ENCODE measurements around the gene WASF2. TPM values are rescaled to one million over a fixed set of nuclear protein-coding genes. Genes with fewer than 3 reads are reported as not detected.
"Not testable (repeated sequence)": the region's sequence is repeated elsewhere in the genome, so short reads cannot be mapped to it uniquely, and the experiment has no call there.

WASF2 gene
- total RNA-seq, 3 donors from 2014 or later, result 41.6 to 93.5 (median 43.2) TPM

DNA sequence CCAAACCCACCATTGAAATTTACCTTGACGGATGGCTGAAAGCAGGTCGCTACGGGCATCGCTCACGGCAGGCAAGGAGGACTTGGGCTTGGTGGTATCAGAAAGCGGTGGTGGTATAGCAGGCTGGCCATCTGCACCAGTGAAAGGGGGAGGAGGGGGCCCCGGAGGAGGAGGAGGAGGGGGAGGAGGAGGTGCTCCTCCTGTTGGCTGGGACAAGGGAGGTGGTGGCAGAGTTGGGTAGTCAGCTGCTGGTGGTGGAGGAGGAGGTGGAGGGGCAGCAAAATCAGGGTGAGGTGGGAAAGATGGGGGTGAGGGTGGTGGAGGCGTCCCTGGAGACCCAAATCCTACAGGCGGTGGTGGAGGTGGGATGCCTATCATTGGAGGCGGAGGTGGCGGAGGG is 80.3 kb downstream of the WASF2 start:
- Histone ChIP-seq H3K4me3 (no peak overlapping the region), H3K27me3 (no peaks in the 10 kb centered on the region), H3K36me3 (no peaks in the 10 kb centered on the region), H3K4me1 (peaks cover 3 to 25% of the 10 kb centered on the region in 2 donors), H3K27ac (peak overlapping the region in 1 of 2 donors; percentile 45), H3K9me3 (no peaks in the 10 kb centered on the region)
- intact Hi-C loops (cut with DNase I; ENCODE audit: low total_unique reads), result no loop called here
- TF ChIP-seq POLR2AphosphoS5 (IDR thresholded peaks at IDR 0.05) (no peak), POLR2A (IDR thresholded peaks at IDR 0.05) (no peak)
- DNase-seq (ENCODE audit: low spot score in 2 of 2), result no peak

- Histone ChIP-seq H3K27ac (peak overlapping the region; percentile 91 to 93), H3K27me3 (no peaks in the 10 kb centered on the region), H3K4me1 (peaks cover 9 to 35% of the 10 kb centered on the region in 2 donors), H3K9me3 (no peaks in the 10 kb centered on the region), H3K36me3 (no peaks in the 10 kb centered on the region), H3K4me3 (no peak overlapping the region)
- no peak for DNase-seq (ENCODE audit: low spot score in 2 of 2)
- intact Hi-C loops (cut with DNase I; ENCODE audit: low total_unique reads), result no loop called here
- TF ChIP-seq CTCF (IDR thresholded peaks at IDR 0.05), result no peak
- no peak for TF ChIP-seq POLR2A (IDR thresholded peaks at IDR 0.05)
- no peak for TF ChIP-seq POLR2AphosphoS5 (IDR thresholded peaks at IDR 0.05)
Measured at GRCh38 chr1:27408151-27408550, 81.8 kb downstream of the WASF2 start.

DNA sequence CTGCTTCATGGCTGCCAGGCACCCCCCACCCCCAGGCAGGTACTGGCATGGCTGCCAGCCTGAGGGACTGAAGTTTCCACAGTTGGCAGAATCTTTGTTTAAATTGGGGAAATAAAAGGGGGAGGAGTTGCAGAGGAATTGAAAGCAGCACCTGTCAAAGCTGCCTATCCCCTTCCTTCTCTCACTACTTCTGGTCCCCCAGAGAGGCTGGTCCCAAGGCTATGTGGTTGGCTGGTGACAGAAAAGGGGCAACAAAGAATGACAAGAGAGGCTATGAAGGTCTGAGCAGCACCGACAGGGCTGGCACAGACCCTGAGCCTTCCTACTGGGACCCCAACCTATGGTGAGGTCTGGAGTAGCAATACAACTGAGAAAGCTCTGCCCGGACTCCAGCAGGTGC is 83.2 kb downstream of the WASF2 start:
- intact Hi-C loops (cut with DNase I; ENCODE audit: low total_unique reads); H3K9me3 ChIP-seq; DNase-seq (ENCODE audit: low spot score in 2 of 2); H3K4me3 ChIP-seq; H3K27me3 ChIP-seq; H3K36me3 ChIP-seq: not testable (repeated sequence)
- peaks cover 9 to 48% of the 10 kb centered on the region in 2 donors for H3K4me1 ChIP-seq
- H3K27ac ChIP-seq, result peak overlapping the region; percentile 91 to 93

- peak in 1 of 3 donors; percentile 55 for TF ChIP-seq POLR2AphosphoS5 (IDR thresholded peaks at IDR 0.05)
- TF ChIP-seq CTCF (IDR thresholded peaks at IDR 0.05), result no peak
- TF ChIP-seq POLR2A (IDR thresholded peaks at IDR 0.05), result no peak
- Histone ChIP-seq H3K4me1 (peaks cover 12 to 53% of the 10 kb centered on the region in 2 donors), H3K27ac (peak overlapping the region; percentile 91 to 93), H3K9me3 (no peaks in the 10 kb centered on the region), H3K4me3 (no peak overlapping the region), H3K27me3 (no peaks in the 10 kb centered on the region), H3K36me3 (no peaks in the 10 kb centered on the region)
- peak in 1 of 2 donors; percentile 80 for DNase-seq (ENCODE audit: low spot score in 2 of 2)
- intact Hi-C loops (cut with DNase I; ENCODE audit: low total_unique reads), result no loop called here
Measured at GRCh38 chr1:27406362-27406680, 83.6 kb downstream of the WASF2 start.

GRCh38 chr1:27405598-27406361 is 84.2 kb downstream of the WASF2 start:
- DNase-seq (ENCODE audit: low spot score in 2 of 2); H3K4me3 ChIP-seq; intact Hi-C loops (cut with DNase I; ENCODE audit: low total_unique reads); H3K36me3 ChIP-seq; H3K9me3 ChIP-seq; H3K27me3 ChIP-seq: not testable (repeated sequence)
- Histone ChIP-seq H3K4me1 (peaks cover 12 to 58% of the 10 kb centered on the region in 2 donors), H3K27ac (peak overlapping the region; percentile 91 to 93)
- TF ChIP-seq CTCF (IDR thresholded peaks at IDR 0.05), result peak in 1 of 3 donors; percentile 18

DNA sequence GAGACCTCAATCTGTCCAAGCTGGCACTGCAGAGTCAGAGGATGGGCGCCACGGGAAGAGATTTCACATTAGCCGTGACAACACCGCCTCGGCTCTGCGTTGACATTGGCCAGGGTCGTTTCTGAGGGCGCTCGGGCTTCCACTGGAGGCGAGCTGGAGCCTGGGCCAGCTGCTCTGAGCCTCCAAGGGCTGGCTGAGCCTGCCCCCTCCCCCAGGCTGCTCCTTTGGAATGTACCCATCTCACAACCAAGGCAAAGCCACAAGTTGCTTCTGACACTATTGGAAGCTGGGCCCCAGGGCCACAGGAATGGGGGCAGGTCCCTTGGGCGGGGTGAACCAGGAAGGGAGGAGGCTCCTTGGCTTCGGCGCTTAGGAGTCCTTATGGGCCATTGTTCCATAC is 84.9 kb downstream of the WASF2 start:
- peak in 1 of 2 donors; percentile 82 for DNase-seq (ENCODE audit: low spot score in 2 of 2)
- no peak overlapping the region for H3K4me3 ChIP-seq
- H3K4me1 ChIP-seq, result peaks cover 12 to 58% of the 10 kb centered on the region in 2 donors
- H3K27ac ChIP-seq, result peak overlapping the region; percentile 91 to 93
- H3K36me3 ChIP-seq, result no peaks in the 10 kb centered on the region
- intact Hi-C loops (cut with DNase I; ENCODE audit: low total_unique reads), result no loop called here
- TF ChIP-seq POLR2A (IDR thresholded peaks at IDR 0.05), result no peak
- no peaks in the 10 kb centered on the region for H3K27me3 ChIP-seq
- no peaks in the 10 kb centered on the region for H3K9me3 ChIP-seq

Data from breast epithelium (tissue), 4 donors.